OCI-LY1 (cell line): ENCODE measurements around the gene EOMES.

Source experiments
- EZH2 ChIP-seq: fragments of 200-600 bp; sonication (generic), shearing (Covaris generic); IDR thresholded peaks from 2 replicates; pipeline ENCODE4 v1.8.0; 2017; ENCODE audit warnings: borderline replicate concordance, mixed run types, mild to moderate bottlenecking, antibody characterized with exemption, low read length, moderate library complexity, mixed read lengths
- TF ChIP-seq, protein P1 (sequence below): fragments of 200-600 bp; sonication (generic), shearing (Covaris generic); IDR thresholded peaks from 2 replicates; pipeline ENCODE4 v1.5.1; 2017; ENCODE audit warnings: mild to moderate bottlenecking, antibody characterized with exemption, low read length, moderate library complexity, mixed read lengths

GRCh38 chr3:27737091-27737490 lies 15.0 kb upstream of the EOMES start:
- TF ChIP-seq, protein P1, sequence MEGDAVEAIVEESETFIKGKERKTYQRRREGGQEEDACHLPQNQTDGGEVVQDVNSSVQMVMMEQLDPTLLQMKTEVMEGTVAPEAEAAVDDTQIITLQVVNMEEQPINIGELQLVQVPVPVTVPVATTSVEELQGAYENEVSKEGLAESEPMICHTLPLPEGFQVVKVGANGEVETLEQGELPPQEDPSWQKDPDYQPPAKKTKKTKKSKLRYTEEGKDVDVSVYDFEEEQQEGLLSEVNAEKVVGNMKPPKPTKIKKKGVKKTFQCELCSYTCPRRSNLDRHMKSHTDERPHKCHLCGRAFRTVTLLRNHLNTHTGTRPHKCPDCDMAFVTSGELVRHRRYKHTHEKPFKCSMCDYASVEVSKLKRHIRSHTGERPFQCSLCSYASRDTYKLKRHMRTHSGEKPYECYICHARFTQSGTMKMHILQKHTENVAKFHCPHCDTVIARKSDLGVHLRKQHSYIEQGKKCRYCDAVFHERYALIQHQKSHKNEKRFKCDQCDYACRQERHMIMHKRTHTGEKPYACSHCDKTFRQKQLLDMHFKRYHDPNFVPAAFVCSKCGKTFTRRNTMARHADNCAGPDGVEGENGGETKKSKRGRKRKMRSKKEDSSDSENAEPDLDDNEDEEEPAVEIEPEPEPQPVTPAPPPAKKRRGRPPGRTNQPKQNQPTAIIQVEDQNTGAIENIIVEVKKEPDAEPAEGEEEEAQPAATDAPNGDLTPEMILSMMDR: no peak
- no peak for TF ChIP-seq EZH2
